Measurements from ENCODE around the gene CNOT1.

The CNOT1 gene

DNA sequence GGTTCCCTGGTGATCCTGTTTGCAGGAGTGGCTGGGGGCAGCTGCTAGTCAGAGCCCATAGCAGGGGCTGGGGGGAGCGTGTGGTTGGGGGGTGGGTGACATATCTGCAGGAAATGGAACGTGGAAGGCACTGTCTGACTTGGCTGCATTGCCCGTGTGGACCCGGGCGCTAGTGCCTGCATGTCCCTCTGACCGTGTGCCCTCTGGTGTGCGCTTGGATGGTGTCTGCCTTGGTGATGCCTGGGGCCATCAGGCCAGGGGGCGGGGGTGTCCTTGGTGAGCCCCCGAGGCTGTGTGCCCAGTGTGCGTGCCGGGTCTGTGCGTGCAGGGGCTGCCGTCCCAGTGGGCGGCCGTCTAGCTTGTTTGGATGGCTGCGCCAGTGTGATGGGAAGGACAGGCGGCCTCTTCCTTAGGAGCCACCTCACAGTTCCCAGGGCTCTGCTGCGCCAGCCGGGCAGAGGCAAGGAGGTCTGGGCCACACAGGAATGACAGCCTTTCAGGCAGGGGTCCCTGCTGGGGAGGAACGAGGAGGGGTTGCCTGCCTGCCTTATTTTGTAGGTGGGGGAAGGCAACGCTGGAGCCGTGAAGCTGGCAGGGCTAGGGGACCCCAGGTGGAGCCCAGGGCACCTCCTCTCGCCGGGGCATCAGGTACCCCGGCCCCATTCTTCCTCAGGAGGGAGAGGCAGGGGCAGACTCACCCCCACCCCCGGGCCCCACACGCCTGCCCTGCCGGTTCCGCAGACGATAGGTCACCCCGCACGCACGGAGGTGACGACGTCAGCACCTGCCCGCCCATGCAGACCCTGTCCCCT is 129.0 kb downstream of the CNOT1 start (continued):
- TF ChIP-seq, protein P1, sequence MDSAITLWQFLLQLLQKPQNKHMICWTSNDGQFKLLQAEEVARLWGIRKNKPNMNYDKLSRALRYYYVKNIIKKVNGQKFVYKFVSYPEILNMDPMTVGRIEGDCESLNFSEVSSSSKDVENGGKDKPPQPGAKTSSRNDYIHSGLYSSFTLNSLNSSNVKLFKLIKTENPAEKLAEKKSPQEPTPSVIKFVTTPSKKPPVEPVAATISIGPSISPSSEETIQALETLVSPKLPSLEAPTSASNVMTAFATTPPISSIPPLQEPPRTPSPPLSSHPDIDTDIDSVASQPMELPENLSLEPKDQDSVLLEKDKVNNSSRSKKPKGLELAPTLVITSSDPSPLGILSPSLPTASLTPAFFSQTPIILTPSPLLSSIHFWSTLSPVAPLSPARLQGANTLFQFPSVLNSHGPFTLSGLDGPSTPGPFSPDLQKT (IDR thresholded peaks at IDR 0.05; ENCODE audit: borderline replicate concordance, low read depth, low read length) = no peak
- TF ChIP-seq, protein P2, sequence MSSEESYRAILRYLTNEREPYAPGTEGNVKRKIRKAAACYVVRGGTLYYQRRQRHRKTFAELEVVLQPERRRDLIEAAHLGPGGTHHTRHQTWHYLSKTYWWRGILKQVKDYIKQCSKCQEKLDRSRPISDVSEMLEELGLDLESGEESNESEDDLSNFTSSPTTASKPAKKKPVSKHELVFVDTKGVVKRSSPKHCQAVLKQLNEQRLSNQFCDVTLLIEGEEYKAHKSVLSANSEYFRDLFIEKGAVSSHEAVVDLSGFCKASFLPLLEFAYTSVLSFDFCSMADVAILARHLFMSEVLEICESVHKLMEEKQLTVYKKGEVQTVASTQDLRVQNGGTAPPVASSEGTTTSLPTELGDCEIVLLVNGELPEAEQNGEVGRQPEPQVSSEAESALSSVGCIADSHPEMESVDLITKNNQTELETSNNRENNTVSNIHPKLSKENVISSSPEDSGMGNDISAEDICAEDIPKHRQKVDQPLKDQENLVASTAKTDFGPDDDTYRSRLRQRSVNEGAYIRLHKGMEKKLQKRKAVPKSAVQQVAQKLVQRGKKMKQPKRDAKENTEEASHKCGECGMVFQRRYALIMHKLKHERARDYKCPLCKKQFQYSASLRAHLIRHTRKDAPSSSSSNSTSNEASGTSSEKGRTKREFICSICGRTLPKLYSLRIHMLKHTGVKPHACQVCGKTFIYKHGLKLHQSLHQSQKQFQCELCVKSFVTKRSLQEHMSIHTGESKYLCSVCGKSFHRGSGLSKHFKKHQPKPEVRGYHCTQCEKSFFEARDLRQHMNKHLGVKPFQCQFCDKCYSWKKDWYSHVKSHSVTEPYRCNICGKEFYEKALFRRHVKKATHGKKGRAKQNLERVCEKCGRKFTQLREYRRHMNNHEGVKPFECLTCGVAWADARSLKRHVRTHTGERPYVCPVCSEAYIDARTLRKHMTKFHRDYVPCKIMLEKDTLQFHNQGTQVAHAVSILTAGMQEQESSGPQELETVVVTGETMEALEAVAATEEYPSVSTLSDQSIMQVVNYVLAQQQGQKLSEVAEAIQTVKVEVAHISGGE (tag by site-specific recombination; conservative IDR thresholded peaks at IDR 0.05; ENCODE audit: low read depth) = no peak; the same call in 1 of the 2 replicates
- no peak for TF ChIP-seq SP3 (tag by site-specific recombination; IDR thresholded peaks at IDR 0.05)
- TF ChIP-seq, protein P3, sequence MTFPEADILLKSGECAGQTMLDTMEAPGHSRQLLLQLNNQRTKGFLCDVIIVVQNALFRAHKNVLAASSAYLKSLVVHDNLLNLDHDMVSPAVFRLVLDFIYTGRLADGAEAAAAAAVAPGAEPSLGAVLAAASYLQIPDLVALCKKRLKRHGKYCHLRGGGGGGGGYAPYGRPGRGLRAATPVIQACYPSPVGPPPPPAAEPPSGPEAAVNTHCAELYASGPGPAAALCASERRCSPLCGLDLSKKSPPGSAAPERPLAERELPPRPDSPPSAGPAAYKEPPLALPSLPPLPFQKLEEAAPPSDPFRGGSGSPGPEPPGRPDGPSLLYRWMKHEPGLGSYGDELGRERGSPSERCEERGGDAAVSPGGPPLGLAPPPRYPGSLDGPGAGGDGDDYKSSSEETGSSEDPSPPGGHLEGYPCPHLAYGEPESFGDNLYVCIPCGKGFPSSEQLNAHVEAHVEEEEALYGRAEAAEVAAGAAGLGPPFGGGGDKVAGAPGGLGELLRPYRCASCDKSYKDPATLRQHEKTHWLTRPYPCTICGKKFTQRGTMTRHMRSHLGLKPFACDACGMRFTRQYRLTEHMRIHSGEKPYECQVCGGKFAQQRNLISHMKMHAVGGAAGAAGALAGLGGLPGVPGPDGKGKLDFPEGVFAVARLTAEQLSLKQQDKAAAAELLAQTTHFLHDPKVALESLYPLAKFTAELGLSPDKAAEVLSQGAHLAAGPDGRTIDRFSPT (tag by site-specific recombination; IDR thresholded peaks at IDR 0.05) = 0 out of 2 replicates have a peak, but pooled peaks have one; percentile 14
- TF ChIP-seq EGR2 (tag by site-specific recombination; IDR thresholded peaks at IDR 0.05; ENCODE audit: low read depth) = no peak
- TF ChIP-seq ZNF274 (IDR thresholded peaks at IDR 0.05; ENCODE audit: low read length) = no peak
- TF ChIP-seq ZNF274 (tag by site-specific recombination; IDR thresholded peaks at IDR 0.05; ENCODE audit: borderline replicate concordance) = no peak
- TF ChIP-seq ZNF596 (tag by site-specific recombination; IDR thresholded peaks at IDR 0.05) = no peak
- TF ChIP-seq OSR2 (tag by site-specific recombination; IDR thresholded peaks at IDR 0.05) = no peak
- no peak for TF ChIP-seq KLF9 (tag by site-specific recombination; IDR thresholded peaks at IDR 0.05; ENCODE audit: low read depth)
- TF ChIP-seq GLI4 (tag by site-specific recombination; IDR thresholded peaks at IDR 0.05) = no peak
- no peak for TF ChIP-seq ZNF426 (tag by site-specific recombination; IDR thresholded peaks at IDR 0.05)
- TF ChIP-seq ZNF555 (tag by site-specific recombination; conservative IDR thresholded peaks at IDR 0.05) = no peak
- TF ChIP-seq ZNF792 (tag by site-specific recombination; IDR thresholded peaks at IDR 0.05) = 0 out of 2 replicates have a peak, but pooled peaks have one; percentile 48
- TF ChIP-seq TRIM28 (IDR thresholded peaks at IDR 0.05; ENCODE audit: borderline replicate concordance, low read length) = no peak
- TF ChIP-seq ZFP69B (tag by site-specific recombination; IDR thresholded peaks at IDR 0.05) = no peak
- TF ChIP-seq ZNF174 (tag by site-specific recombination; IDR thresholded peaks at IDR 0.05) = no peak
- TF ChIP-seq, protein P4, sequence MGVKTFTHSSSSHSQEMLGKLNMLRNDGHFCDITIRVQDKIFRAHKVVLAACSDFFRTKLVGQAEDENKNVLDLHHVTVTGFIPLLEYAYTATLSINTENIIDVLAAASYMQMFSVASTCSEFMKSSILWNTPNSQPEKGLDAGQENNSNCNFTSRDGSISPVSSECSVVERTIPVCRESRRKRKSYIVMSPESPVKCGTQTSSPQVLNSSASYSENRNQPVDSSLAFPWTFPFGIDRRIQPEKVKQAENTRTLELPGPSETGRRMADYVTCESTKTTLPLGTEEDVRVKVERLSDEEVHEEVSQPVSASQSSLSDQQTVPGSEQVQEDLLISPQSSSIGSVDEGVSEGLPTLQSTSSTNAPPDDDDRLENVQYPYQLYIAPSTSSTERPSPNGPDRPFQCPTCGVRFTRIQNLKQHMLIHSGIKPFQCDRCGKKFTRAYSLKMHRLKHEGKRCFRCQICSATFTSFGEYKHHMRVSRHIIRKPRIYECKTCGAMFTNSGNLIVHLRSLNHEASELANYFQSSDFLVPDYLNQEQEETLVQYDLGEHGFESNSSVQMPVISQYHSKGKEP (tag by site-specific recombination; IDR thresholded peaks at IDR 0.05) = no peak
- no peak for TF ChIP-seq HOXA7 (CRISPR knock-in tag; IDR thresholded peaks at IDR 0.05; ENCODE audit: borderline replicate concordance)
- no peak for TF ChIP-seq MZF1 (tag by site-specific recombination; IDR thresholded peaks at IDR 0.05; ENCODE audit: borderline replicate concordance)
- TF ChIP-seq, protein P5, sequence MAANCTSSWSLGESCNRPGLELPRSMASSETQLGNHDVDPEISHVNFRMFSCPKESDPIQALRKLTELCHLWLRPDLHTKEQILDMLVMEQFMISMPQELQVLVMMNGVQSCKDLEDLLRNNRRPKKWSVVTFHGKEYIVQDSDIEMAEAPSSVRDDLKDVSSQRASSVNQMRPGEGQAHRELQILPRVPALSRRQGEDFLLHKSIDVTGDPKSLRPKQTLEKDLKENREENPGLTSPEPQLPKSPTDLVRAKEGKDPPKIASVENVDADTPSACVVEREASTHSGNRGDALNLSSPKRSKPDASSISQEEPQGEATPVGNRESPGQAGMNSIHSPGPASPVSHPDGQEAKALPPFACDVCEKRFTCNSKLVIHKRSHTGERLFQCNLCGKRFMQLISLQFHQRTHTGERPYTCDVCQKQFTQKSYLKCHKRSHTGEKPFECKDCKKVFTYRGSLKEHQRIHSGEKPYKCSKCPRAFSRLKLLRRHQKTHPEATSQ (tag by site-specific recombination; IDR thresholded peaks at IDR 0.05) = no peak
- TF ChIP-seq, protein P6, sequence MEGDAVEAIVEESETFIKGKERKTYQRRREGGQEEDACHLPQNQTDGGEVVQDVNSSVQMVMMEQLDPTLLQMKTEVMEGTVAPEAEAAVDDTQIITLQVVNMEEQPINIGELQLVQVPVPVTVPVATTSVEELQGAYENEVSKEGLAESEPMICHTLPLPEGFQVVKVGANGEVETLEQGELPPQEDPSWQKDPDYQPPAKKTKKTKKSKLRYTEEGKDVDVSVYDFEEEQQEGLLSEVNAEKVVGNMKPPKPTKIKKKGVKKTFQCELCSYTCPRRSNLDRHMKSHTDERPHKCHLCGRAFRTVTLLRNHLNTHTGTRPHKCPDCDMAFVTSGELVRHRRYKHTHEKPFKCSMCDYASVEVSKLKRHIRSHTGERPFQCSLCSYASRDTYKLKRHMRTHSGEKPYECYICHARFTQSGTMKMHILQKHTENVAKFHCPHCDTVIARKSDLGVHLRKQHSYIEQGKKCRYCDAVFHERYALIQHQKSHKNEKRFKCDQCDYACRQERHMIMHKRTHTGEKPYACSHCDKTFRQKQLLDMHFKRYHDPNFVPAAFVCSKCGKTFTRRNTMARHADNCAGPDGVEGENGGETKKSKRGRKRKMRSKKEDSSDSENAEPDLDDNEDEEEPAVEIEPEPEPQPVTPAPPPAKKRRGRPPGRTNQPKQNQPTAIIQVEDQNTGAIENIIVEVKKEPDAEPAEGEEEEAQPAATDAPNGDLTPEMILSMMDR (tag by site-specific recombination; IDR thresholded peaks at IDR 0.05) = peak; percentile 22; the same call in 1 of the 2 replicates
- peak; percentile 70 for TF ChIP-seq ZNF335 (tag by site-specific recombination; conservative IDR thresholded peaks at IDR 0.05)
- TF ChIP-seq ZNF529 (tag by site-specific recombination; IDR thresholded peaks at IDR 0.05; ENCODE audit: insufficient replicate concordance) = no peak
- TF ChIP-seq ZNF140 (tag by site-specific recombination; IDR thresholded peaks at IDR 0.05) = no peak
- TF ChIP-seq SCRT2 (tag by site-specific recombination; IDR thresholded peaks at IDR 0.05) = no peak
- TF ChIP-seq ZNF791 (tag by site-specific recombination; IDR thresholded peaks at IDR 0.05) = no peak
